Fibroblast of skin of back (primary cell): ENCODE results near the gene MEI4.

Experiments used
- DNase-seq: peaks from one replicate; pipeline ENCODE4 v3.0.0-alpha.2; 2013

Gene MEI4

DNA sequence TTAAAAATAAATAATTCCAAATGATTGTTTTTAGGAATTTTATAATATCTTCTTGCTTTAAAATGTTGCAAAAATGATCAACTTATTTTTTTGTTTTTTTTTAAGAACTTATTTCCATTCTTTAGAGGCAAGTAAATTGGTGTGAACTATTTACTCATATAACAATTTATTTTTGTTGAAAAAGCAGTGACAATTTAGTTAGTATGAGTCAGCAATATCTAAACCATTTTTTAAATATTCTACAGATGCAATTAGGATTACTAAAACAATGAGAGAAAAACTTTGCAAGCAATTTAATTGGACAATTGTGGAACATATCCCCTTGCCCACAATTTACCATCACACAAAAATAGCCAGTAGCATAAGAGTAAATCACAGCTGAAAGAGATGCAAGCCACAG, 319.5 kb downstream of the MEI4 start:
- DNase-seq, result no peak
